IMR-90 (cell line): ENCODE results near the gene NEUROD2. TPM values are rescaled to one million over a fixed set of nuclear protein-coding genes. Genes with fewer than 3 reads are reported as not detected.
A peak's percentile ranks its signal among the peaks of the same experiment; 100 is the strongest.

ENCODE experiments used
- ATAC-seq: fragments of 200-7000 bp; cut with Tn5 transposase; 2 replicates; pipeline ENCODE4 v1.9.1; 2020; ENCODE audit warnings: low read depth, mild to moderate bottlenecking, moderate library complexity
- BruUV-seq: library from RNA; stranded (reverse); fragments of 400-500 nt; replicated peaks from 2 replicates; lab custom pipeline; 2021; lab: Mats Ljungman, UMichigan
- CTCF ChIA-PET: fragments of 300-600 bp; formaldehyde crosslinking; extraction: SDS; loops from one replicate; lab custom pipeline; 2021; ENCODE audit warnings: antibody characterized with exemption; lab: Yijun Ruan, JAX
- POLR2A ChIA-PET: fragments of 300-600 bp; sonication (Branson Sonifier 250); formaldehyde crosslinking; loops from one replicate; lab custom pipeline; 2022; ENCODE audit warnings: antibody characterized with exemption; ENCODE audit not compliant: unreplicated experiment; lab: Charles Lee
- DNase-seq: peaks from one replicate; pipeline ENCODE4 v3.0.0; 2013
- H2AFZ ChIP-seq: replicated peaks from 2 replicates; pipeline ENCODE3; 2013; ENCODE audit warnings: low read length, mild to moderate bottlenecking; ENCODE audit not compliant: poor library complexity
- H2AK5ac ChIP-seq: 2 replicates; pipeline ENCODE4 v1.6.1; 2013; ENCODE audit warnings: low read depth, low read length, inconsistent platforms
- H2AK9ac ChIP-seq: replicated peaks from 2 replicates; pipeline ENCODE3; 2013; ENCODE audit warnings: mild to moderate bottlenecking, low read depth, low read length, moderate library complexity; ENCODE audit not compliant: poor library complexity
- H2BK120ac ChIP-seq: 2 replicates; pipeline ENCODE4 v1.6.1; 2013; ENCODE audit warnings: low read depth, low read length, inconsistent platforms
- H2BK15ac ChIP-seq: 3 replicates; pipeline ENCODE4 v1.6.1; 2013; ENCODE audit warnings: low read depth, low read length, inconsistent platforms
- H2BK20ac ChIP-seq: 2 replicates; pipeline ENCODE4 v1.6.1; 2013; ENCODE audit warnings: low read depth, mild to moderate bottlenecking, inconsistent platforms, low read length, moderate library complexity
- H2BK5ac ChIP-seq: 2 replicates; pipeline ENCODE4 v1.6.1; 2013; ENCODE audit warnings: mild to moderate bottlenecking, low read depth, low read length, inconsistent platforms; ENCODE audit not compliant: poor library complexity, severe bottlenecking
- H3K14ac ChIP-seq: replicated peaks from 2 replicates; pipeline ENCODE4 v1.6.1; 2013; ENCODE audit warnings: low read depth, low read length, inconsistent platforms
- H3K18ac ChIP-seq: 2 replicates; pipeline ENCODE4 v1.6.1; 2013; ENCODE audit warnings: low read depth, low read length, control low read depth
- H3K23ac ChIP-seq: 2 replicates; pipeline ENCODE4 v1.6.1; 2013; ENCODE audit warnings: low read depth, low read length, inconsistent platforms
- H3K27ac ChIP-seq: 2 replicates; pipeline ENCODE4 v1.5.1; 2013; ENCODE audit warnings: mild to moderate bottlenecking, control low read depth, low read length; ENCODE audit not compliant: insufficient read depth
- H3K27me3 ChIP-seq: 2 replicates; pipeline ENCODE4 v1.6.1; 2013; ENCODE audit warnings: low read length; ENCODE audit not compliant: control insufficient read depth, insufficient read depth
- H3K36me3 ChIP-seq: 2 replicates; pipeline ENCODE4 v1.6.1; 2013; ENCODE audit warnings: low read length, mixed read lengths; ENCODE audit not compliant: control insufficient read depth, insufficient read depth
- H3K4ac ChIP-seq: 2 replicates; pipeline ENCODE4 v1.6.1; 2013; ENCODE audit warnings: low read depth, low read length, inconsistent platforms
- H3K4me1 ChIP-seq: 2 replicates; pipeline ENCODE4 v1.6.1; 2013; ENCODE audit warnings: low read length, mixed read lengths; ENCODE audit not compliant: control insufficient read depth, insufficient read depth
- H3K4me2 ChIP-seq: 2 replicates; pipeline ENCODE4 v1.6.1; 2013; ENCODE audit warnings: low read depth, mild to moderate bottlenecking, control low read depth, low read length, moderate library complexity
- H3K4me3 ChIP-seq: 2 replicates; pipeline ENCODE4 v1.5.1; 2013; ENCODE audit warnings: low read depth, mild to moderate bottlenecking, control low read depth, low read length, moderate library complexity; ENCODE audit not compliant: insufficient read depth
- H3K56ac ChIP-seq: 2 replicates; pipeline ENCODE4 v1.6.1; 2013; ENCODE audit warnings: low read length, inconsistent platforms; ENCODE audit not compliant: insufficient read depth; ENCODE audit errors: extremely low read depth
- H3K79me1 ChIP-seq, 2 experiments: 2 replicates each; pipeline ENCODE4 v1.6.1; 2013; ENCODE audit warnings: low read length in 2 of 2, inconsistent platforms in 1 of 2, low read depth in 1 of 2
- H3K9ac ChIP-seq: 2 replicates; pipeline ENCODE4 v1.6.1; 2013; ENCODE audit warnings: low read depth, low read length, control low read depth
- H3K9me1 ChIP-seq: 2 replicates; pipeline ENCODE4 v1.6.1; 2013; ENCODE audit warnings: low read length, inconsistent platforms; ENCODE audit not compliant: insufficient read depth
- H3K9me3 ChIP-seq: 2 replicates; pipeline ENCODE4 v1.6.1; 2013; ENCODE audit warnings: low read length; ENCODE audit not compliant: control insufficient read depth, insufficient read depth
- H4K20me1 ChIP-seq: 2 replicates; pipeline ENCODE4 v1.6.1; 2013; ENCODE audit warnings: low read length, inconsistent platforms; ENCODE audit not compliant: insufficient read depth
- H4K5ac ChIP-seq: 2 replicates; pipeline ENCODE4 v1.6.1; 2013; ENCODE audit warnings: mild to moderate bottlenecking, low read depth, low read length, control low read depth
- H4K8ac ChIP-seq, 2 experiments: 2 replicates each; pipeline ENCODE4 v1.6.1; 2013; ENCODE audit warnings: low read depth in 2 of 2, low read length in 2 of 2, control low read depth in 1 of 2, inconsistent platforms in 1 of 2
- H4K91ac ChIP-seq: 2 replicates; pipeline ENCODE4 v1.6.1; 2013; ENCODE audit warnings: low read depth, low read length, inconsistent platforms; ENCODE audit not compliant: insufficient read depth
- RFX5 ChIP-seq: IDR thresholded peaks from 2 replicates; pipeline ENCODE4 v1.8.0; 2012; ENCODE audit warnings: low read depth, mild to moderate bottlenecking, low read length, moderate library complexity
- USF2 ChIP-seq: fragments of 150-350 bp; IDR thresholded peaks from 2 replicates; pipeline ENCODE4 v1.6.1; 2017; ENCODE audit warnings: mild to moderate bottlenecking, antibody characterized with exemption, low read length, low read depth
- WGBS, 2 experiments: methylation state at CpG; one replicate each; pipeline versions ENCODE4 v1.1.5 to v1.1.7; 2013; ENCODE audit warnings: missing lambda C conversion rate in 2 of 2; ENCODE audit not compliant: insufficient read length in 1 of 2; ENCODE audit errors: extremely low coverage in 2 of 2; 5-methylcytosine and 5-hydroxymethylcytosine counted together
- dilution Hi-C: fragments of 300-500 bp; cut with HindIII; formaldehyde crosslinking; loops from one replicate; pipeline ENCODE4 v1.14.3; 2018; ENCODE audit warnings: low sequenced_read_pairs; ENCODE audit not compliant: unreplicated experiment
- in situ Hi-C: fragments of 300-500 bp; cut with MboI; formaldehyde crosslinking; loops from 3 replicates; pipeline ENCODE4 v1.14.3; 2019; ENCODE audit warnings: low sequenced_read_pairs, inconsistent platforms, mixed read lengths
- intact Hi-C: fragments of 100-400 bp; cut with micrococcal nuclease; formaldehyde crosslinking; loops from 2 replicates; pipeline ENCODE4 v1.10.0; 2022
- polyA plus RNA-seq, 3 experiments: library from polyadenylated mRNA; depleted of rRNA; stranded (reverse); fragments of >200 nt; gene quantifications; 2 replicates each; pipeline ENCODE4 v1.2.3, GENCODE V29; 2012; ENCODE audit warnings: low replicate concordance in 1 of 3
- total RNA-seq: library from RNA; depleted of rRNA; stranded (reverse); fragments of >200 nt; gene quantifications from 2 replicates; pipeline ENCODE4 v1.2.3, GENCODE V29; 2012

The NEUROD2 gene
- total and polyA plus RNA-seq, 2 of the 4 experiments (the other 2 are of a cell fraction), result not detected

DNA sequence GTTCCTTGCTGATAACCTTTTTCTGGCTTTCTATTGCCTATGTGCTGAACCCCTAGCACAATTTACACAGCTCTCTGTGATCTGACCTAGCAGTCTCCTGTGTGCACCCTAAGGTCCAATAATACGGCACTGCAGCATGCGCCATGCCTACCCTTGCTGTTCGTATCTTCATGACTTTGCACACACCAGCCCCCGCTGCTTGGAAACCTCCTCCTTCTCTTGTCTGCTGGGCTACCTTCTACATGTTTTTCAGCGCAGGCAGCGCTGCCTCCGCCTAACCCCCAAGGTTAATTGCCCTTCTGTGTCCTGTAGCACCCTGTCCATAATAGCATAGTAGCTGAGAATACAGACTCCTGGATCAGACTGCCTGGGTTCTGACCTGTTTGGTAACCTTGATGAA is 30.6 kb upstream of the NEUROD2 start:
- intact Hi-C loops, result no loop called here
- Histone ChIP-seq H3K4me3 (0 out of 2 replicates have a peak overlapping the region, but pooled peaks have one; percentile 96), H3K4me1 (peaks cover 28% of the 10 kb centered on the region), H3K79me1 (peaks cover 27 to 71% of the 10 kb centered on the region in 2 experiments), H3K4me2 (peak overlapping the region; percentile 100), H4K5ac (no peak overlapping the region), H2BK20ac (no peak overlapping the region), H3K56ac (no peak overlapping the region), H3K9me3 (no peaks in the 10 kb centered on the region), H3K23ac (0 out of 2 replicates have a peak overlapping the region, but pooled peaks have one; percentile 8), H3K9ac (no peak overlapping the region), H3K18ac (no peak overlapping the region), H2AFZ (no peak overlapping the region), H2BK5ac (no peak overlapping the region), H4K20me1 (peaks cover 32% of the 10 kb centered on the region), H4K91ac (no peak overlapping the region), H2AK5ac (no peak overlapping the region), H3K27ac (no peak overlapping the region), H2BK15ac (no peak overlapping the region), H3K4ac (no peak overlapping the region), H3K27me3 (no peaks in the 10 kb centered on the region), H3K36me3 (no peaks in the 10 kb centered on the region), H4K8ac (no peak overlapping the region; a peak in 1 of 4 replicates), H2AK9ac (no peak overlapping the region), H2BK120ac (no peak overlapping the region), H3K14ac (0 out of 2 replicates have a peak overlapping the region, but pooled peaks have one; percentile 24), H3K9me1 (peaks cover 38% of the 10 kb centered on the region)
- no peak for ATAC-seq
- ChIA-PET CTCF (interaction anchor here (2.9 kb wide), 1 partner anchor 17 kb away, joined by 11 read pairs; no protein-coding TSS in a partner anchor), POLR2A (no interaction called here)
- TF ChIP-seq USF2 (no peak), RFX5 (no peak)
- DNase-seq, result no peak
- in situ Hi-C loops, result no loop called here
- dilution Hi-C loops, result no loop called here
- 80% methylated on average over 1 of the region's 7 CpGs; no CpG with 5 or more reads in 1 of the 2 experiments for WGBS, 2 experiments
- no TSS peak for BruUV-seq
